H1 (cell line): Measurements from ENCODE around the gene RASGEF1B. TPM values are rescaled to one million over a fixed set of nuclear protein-coding genes. Genes with fewer than 3 reads are reported as not detected.

Source experiments
- BCL11A ChIP-seq, 2 experiments: IDR thresholded peaks; one replicate each; pipeline ENCODE4 v1.6.1; 2011; ENCODE audit warnings: low read depth in 2 of 2, low read length in 2 of 2, mild to moderate bottlenecking in 2 of 2
- CHD1 ChIP-seq: IDR thresholded peaks from 2 replicates; pipeline ENCODE4 v1.6.1; 2012; ENCODE audit warnings: low read depth, low read length, improper control_type of control experiment
- CHD7 ChIP-seq: fragments of 300-600 bp; sonication (generic); IDR thresholded peaks from 2 replicates; pipeline ENCODE4 v1.7.1; 2012; ENCODE audit warnings: low read length, moderate library complexity, mild to moderate bottlenecking, inconsistent platforms; ENCODE audit not compliant: insufficient replicate concordance
- EGR1 ChIP-seq: IDR thresholded peaks from 2 replicates; pipeline ENCODE4 v1.6.1; 2011; ENCODE audit warnings: low read depth, low read length, borderline replicate concordance
- JUN ChIP-seq: IDR thresholded peaks from 2 replicates; pipeline ENCODE4 v1.6.1; 2011; ENCODE audit warnings: low read depth, mild to moderate bottlenecking, improper control_type of control experiment, low read length
- JUND ChIP-seq: IDR thresholded peaks from 2 replicates; pipeline ENCODE4 v1.6.1; 2011; ENCODE audit warnings: mild to moderate bottlenecking, improper control_type of control experiment, low read length
- KDM1A ChIP-seq: fragments of 200-600, 300-600 bp; sonication (generic); IDR thresholded peaks from 2 replicates; pipeline ENCODE4 v1.7.1; 2016; ENCODE audit warnings: mild to moderate bottlenecking, low read length, borderline replicate concordance
- POLR2A ChIP-seq, 2 experiments: IDR thresholded peaks; 1 replicate in 1 of 2; 2 replicates in 1 of 2; pipeline ENCODE4 v1.6.1; 2011; ENCODE audit warnings: low read depth in 2 of 2, low read length in 2 of 2, mild to moderate bottlenecking in 2 of 2; ENCODE audit errors: control extremely low read depth in 1 of 2
- RAD21 ChIP-seq, 2 experiments: IDR thresholded peaks in 1 of 2; conservative IDR thresholded peaks in 1 of 2; 2 replicates each; pipeline ENCODE4 v1.6.1; 2011; ENCODE audit warnings: low read depth in 2 of 2, low read length in 2 of 2, improper control_type of control experiment in 1 of 2, inconsistent platforms in 1 of 2, mild to moderate bottlenecking in 1 of 2, moderate library complexity in 1 of 2
- RFX5 ChIP-seq: IDR thresholded peaks from 2 replicates; pipeline ENCODE4 v1.6.1; 2011; ENCODE audit warnings: low read depth, low read length, improper control_type of control experiment, borderline replicate concordance
- SIRT6 ChIP-seq: IDR thresholded peaks from one replicate; pipeline ENCODE4 v1.7.1; 2012; ENCODE audit warnings: low read length, inconsistent platforms
- SRF ChIP-seq: IDR thresholded peaks from 2 replicates; pipeline ENCODE4 v1.6.1; 2011; ENCODE audit warnings: mild to moderate bottlenecking, low read depth, low read length, moderate library complexity
- YY1 ChIP-seq: IDR thresholded peaks from 2 replicates; pipeline ENCODE4 v1.6.1; 2011; ENCODE audit warnings: low read depth, mild to moderate bottlenecking, low read length
- polyA plus RNA-seq, 7 experiments: library from polyadenylated mRNA; depleted of rRNA in 3 of 7; stranded (reverse) in 5 of 7; unstranded in 2 of 7; fragments of >200 nt in 5 of 7; fragments of 200-250 nt in 2 of 7; gene quantifications; 1 replicate in 5 of 7; 2 replicates in 1 of 7; 4 replicates in 1 of 7; pipeline versions ENCODE4 v1.2.1 to v1.2.3, GENCODE V29; 2011 to 2013; ENCODE audit warnings: missing spikeins in 2 of 7, mixed read lengths in 2 of 7
- total RNA-seq: library from RNA; stranded (reverse); fragmentation: NEBNext Ultra II Directional; extraction: Animal tissue kit (Norgen Biotek cat#: 25700); gene quantifications from 2 replicates; pipeline ENCODE4 v1.2.1, GENCODE V29; 2021

RASGEF1B gene
- total and polyA plus RNA-seq, 2 of the 8 experiments (the other 6 are each of a cell fraction or from before 2014, with no cell fraction given), result 1.6 to 4.7 TPM

- TF ChIP-seq CHD7, result no peak
- TF ChIP-seq POLR2A (IDR thresholded peaks at IDR 0.05; ENCODE audit: control extremely low read depth in 1 of 2, low read depth in 2 of 2, low read length in 2 of 2), result no peak
- TF ChIP-seq EGR1, result no peak
- no peak for TF ChIP-seq SRF
- TF ChIP-seq JUND, result no peak
- no peak for TF ChIP-seq BCL11A (IDR thresholded peaks at IDR 0.05; ENCODE audit: low read depth in 2 of 2, low read length in 2 of 2)
- TF ChIP-seq SIRT6, result no peak
- no peak for TF ChIP-seq YY1
- TF ChIP-seq CHD1, result no peak
- TF ChIP-seq RFX5, result no peak
- no peak for TF ChIP-seq JUN
- no peak for TF ChIP-seq RAD21 (IDR thresholded peaks at IDR 0.05 in 1 of 2, conservative IDR thresholded peaks at IDR 0.05 in 1 of 2; ENCODE audit: low read depth in 2 of 2, low read length in 2 of 2)
- no peak for TF ChIP-seq KDM1A
Observed at GRCh38 chr4:81432825-81433224, 38.9 kb downstream of the RASGEF1B start (continued).
